ENCODE results near the gene PLAC8. TPM values are rescaled to one million over a fixed set of nuclear protein-coding genes. Genes with fewer than 3 reads are reported as not detected.
"Not testable (repeated sequence)": the region's sequence is repeated elsewhere in the genome, so short reads cannot be mapped to it uniquely, and the experiment has no call there.

PLAC8 gene
- total RNA-seq, 8 experiments from 2014 or later = 0.55 to 13.1 (median 1.5) TPM; not detected in 2

DNA sequence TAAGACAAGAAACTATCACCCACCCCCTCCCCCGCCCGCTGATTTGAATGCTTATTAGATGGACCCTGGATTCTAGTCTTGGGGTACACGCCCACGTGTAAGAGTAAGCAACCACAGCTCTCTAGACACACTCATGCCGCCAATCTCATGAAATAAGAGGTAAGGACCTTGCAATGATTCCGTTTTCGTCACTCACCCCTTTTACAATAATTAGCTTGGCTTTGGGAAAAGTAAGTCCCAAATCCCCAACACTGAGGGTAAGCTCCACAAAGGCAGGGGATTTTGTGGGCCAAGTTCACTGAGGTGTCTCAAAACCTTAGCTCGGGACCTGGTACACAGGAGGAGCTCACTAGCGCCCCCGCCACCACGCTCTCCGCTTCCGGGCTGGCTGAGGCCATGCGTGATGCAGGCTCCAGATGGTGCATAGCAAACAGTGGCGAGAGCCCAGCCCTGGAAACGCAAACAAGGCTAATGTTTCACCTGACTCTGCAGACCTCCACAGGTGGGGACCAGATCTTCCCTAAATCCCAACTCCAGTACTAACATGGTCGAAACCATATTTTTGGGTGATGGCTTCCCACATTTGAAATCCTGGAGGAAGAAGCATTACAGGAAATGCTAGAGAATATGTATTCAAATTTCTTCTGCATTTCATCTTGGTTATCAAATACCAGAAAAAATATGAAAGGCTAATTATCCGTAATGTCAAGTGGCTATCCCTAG lies 4.1 kb downstream of the PLAC8 start:
- 0 to 50% (median 12%) methylated on average over 1 to 10 of the region's 18 CpGs; no CpG with 5 or more reads in 2 of the 10 experiments for WGBS, 10 experiments
- in situ Hi-C loops (cut with MboI; ENCODE audit: low pct_unique_long_range_greater_than_20kb in 2 of 9, low sequenced_read_pairs in 9 of 9, unreplicated experiment in 9 of 9) = no loop called here
- Histone ChIP-seq H3K4me3 (peak overlapping the region; percentile 38 to 47 (median 41)), H3K27ac (no peak overlapping the region), H3K4me1 (replicated peaks in 1 of 2) (no peaks in the 10 kb centered on the region)
- peak; percentile 90 to 97 (median 95) for ATAC-seq (replicated peaks in 6 of 8)

DNA sequence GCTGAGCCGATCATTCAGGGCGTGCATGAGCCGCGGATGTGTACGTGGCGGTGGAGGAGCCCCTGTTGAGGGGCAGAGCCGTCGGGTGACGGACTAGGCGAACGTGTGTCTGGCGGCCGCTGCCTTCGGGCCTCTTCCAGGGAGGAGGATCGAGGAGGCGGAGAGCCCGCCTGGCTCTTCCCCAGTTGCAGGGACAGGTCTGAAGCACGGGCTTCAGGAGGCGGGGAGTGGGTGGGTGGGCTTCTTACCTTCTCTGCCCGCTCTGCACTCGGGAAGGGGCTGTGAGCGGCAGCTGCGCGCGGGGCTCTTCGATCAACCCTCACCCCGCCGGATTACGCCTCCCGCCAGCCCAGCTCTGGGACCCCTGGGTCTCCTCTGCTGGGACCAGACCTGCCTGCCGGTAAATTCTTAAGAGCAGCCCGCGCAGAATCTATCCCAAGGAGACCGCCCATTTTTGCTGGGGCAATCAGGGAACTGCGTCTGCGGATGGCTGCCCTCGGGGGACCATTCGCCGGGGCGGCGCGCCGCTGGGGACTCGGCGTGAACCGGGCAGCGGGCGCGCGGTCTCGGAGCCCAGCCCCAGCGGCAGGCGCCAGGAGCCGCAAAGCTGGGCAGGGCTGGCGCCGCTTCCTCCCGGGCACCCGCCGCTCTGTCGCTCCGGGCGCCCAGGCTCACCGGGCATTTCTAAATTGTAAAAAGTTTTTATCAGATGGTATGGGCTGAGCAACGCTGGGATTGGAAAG lies 4.9 kb downstream of the PLAC8 start:
- H3K27ac ChIP-seq = no peak overlapping the region
- H3K4me1 ChIP-seq (replicated peaks in 1 of 2) = no peaks in the 10 kb centered on the region
- ATAC-seq (replicated peaks in 6 of 8) = peak; percentile 70 to 81 (median 78)
- 7 to 60% (median 16%) methylated on average over 2 to 11 of the region's 64 CpGs; no CpG with 5 or more reads in 4 of the 10 experiments for WGBS, 10 experiments
- in situ Hi-C loops (cut with MboI; ENCODE audit: low pct_unique_long_range_greater_than_20kb in 2 of 9, low sequenced_read_pairs in 9 of 9, unreplicated experiment in 9 of 9) = no loop called here
- H3K4me3 ChIP-seq = peak overlapping the region; percentile 38 to 47 (median 41)

DNA sequence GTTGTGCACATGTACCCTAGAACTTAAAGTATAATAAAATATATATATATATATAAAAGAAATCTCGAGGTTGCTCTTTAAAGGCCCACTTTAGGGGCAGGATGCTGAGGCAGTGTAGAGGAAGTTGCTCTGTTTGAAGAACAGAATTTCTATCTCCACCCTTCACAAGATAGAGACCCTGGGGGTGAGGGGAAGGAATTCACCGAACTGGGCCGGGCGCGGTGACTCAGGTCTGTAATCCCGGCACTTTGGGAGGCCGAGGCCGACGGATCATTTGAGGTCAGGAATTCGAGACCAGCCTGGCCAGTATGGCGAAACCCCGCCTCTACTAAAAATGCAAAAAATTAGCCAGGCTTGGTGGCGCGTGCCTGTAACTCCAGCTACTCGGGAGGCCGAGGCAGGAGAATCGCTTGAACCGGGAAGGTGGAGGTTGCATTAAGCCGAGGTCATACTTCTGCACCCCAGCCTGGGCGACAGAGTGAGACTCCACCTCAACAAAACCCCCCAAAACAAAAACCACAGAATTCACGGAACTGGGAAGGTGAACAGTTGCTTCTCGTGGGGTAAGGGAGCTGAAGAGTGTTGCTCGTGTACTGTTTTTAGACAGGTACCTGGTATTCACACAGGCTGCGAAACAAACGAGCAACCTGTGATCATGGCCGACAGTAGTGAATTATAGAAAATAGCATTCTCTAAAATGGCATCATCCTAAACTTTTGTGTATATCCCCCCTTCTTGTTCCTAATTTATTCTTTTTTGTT lies 6.2 kb downstream of the PLAC8 start:
- Histone ChIP-seq H3K27ac (no peak overlapping the region), H3K4me3 (no peak overlapping the region), H3K4me1 (replicated peaks in 1 of 2) (no peaks in the 10 kb centered on the region)
- no peak for ATAC-seq (replicated peaks in 6 of 8)
- WGBS, 10 experiments = 82 to 100% (median 97%) methylated on average over 1 to 14 of the region's 26 CpGs; no CpG with 5 or more reads in 1 of the 10 experiments
- in situ Hi-C loops (cut with MboI; ENCODE audit: low pct_unique_long_range_greater_than_20kb in 2 of 9, low sequenced_read_pairs in 9 of 9, unreplicated experiment in 9 of 9) = no loop called here

DNA sequence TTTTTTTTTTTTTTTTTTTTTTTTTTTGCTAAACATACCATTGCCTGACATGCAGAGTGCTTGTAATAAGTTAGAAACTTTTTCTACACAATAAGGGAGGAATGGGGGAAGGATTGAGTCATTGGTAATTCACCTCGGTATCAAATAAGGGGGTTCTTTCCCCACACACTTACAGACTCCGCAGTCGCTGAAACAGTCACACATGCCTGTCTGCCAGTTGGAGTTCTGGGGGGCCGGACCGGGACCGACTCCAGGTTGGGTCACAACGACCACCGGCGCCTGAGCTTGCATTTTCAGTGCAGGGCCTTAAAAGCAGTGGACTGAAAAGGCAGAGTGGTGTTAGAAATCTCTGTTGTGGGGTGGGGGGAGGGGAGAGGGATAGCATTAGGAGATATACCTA lies 6.9 kb downstream of the PLAC8 start:
- no peak for ATAC-seq (replicated peaks in 6 of 8)
- WGBS, 10 experiments = 50 to 100% (median 85%) methylated on average over 1 to 9 of the region's 9 CpGs; no CpG with 5 or more reads in 2 of the 10 experiments
- Histone ChIP-seq H3K4me3 (no peak overlapping the region), H3K27ac (no peak overlapping the region), H3K4me1 (replicated peaks in 1 of 2) (no peaks in the 10 kb centered on the region)
- in situ Hi-C loops (cut with MboI; ENCODE audit: low pct_unique_long_range_greater_than_20kb in 2 of 9, low sequenced_read_pairs in 9 of 9, unreplicated experiment in 9 of 9) = no loop called here

DNA sequence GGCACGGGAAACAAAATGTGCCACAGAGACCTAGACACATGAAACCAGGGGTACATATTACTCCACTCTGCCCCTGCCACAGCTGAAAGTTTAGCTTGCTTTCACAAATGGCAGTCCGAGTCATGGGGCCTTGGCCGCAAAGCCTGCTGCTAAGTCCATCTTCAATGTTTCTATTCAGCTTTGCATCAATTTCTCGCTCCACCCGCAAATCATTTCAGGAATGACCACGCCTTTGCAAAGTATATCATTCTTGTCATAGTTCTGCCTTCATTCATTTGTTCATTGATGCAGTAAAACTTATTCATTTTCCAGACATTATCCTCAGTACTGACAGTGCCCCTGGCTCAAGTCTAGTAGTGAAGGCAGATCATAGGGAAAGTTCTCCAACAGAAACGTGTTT lies 9.5 kb downstream of the PLAC8 start:
- no peak overlapping the region for H3K4me3 ChIP-seq
- WGBS, 10 experiments = 65 to 98% (median 89%) methylated on average over 5 to 7 of the region's 7 CpGs; no CpG with 5 or more reads in 2 of the 10 experiments
- H3K27ac ChIP-seq = no peak overlapping the region
- ATAC-seq (replicated peaks in 6 of 8) = no peak
- in situ Hi-C loops (cut with MboI; ENCODE audit: low pct_unique_long_range_greater_than_20kb in 2 of 9, low sequenced_read_pairs in 9 of 9, unreplicated experiment in 9 of 9) = no loop called here
- no peaks in the 10 kb centered on the region for H3K4me1 ChIP-seq (replicated peaks in 1 of 2)

DNA sequence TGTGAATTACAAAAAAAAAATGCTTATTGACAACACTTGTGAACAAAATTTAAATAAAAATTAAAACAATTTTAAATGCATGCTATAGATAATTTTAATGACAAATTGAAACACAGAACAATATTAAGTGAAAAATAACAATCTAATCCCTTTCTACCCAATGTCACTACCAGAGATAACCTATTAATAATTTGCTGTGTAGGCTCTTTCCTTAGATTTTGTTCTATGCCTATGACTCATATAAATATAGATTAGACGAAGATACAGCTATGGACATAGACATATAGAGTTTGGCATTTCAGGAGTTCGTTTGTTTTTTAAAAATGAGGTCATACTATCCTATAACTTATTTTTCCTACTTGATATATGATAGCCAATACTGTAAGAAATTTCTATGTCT lies 18.1 kb downstream of the PLAC8 start:
- Histone ChIP-seq H3K4me3 (no peak overlapping the region), H3K27ac (no peak overlapping the region), H3K4me1 (replicated peaks in 1 of 2) (no peaks in the 10 kb centered on the region)
- ATAC-seq (replicated peaks in 6 of 8) = no peak
- WGBS, 10 experiments = 32 to 90% (median 70%) methylated on average over 2 of the region's 2 CpGs; no CpG with 5 or more reads in 1 of the 10 experiments
- in situ Hi-C loops (cut with MboI; ENCODE audit: low pct_unique_long_range_greater_than_20kb in 2 of 9, low sequenced_read_pairs in 9 of 9, unreplicated experiment in 9 of 9) = loop anchor here in 3 of 9 experiments (25.0 kb wide), 1 partner anchor 166 kb away; no protein-coding TSS in a partner anchor

DNA sequence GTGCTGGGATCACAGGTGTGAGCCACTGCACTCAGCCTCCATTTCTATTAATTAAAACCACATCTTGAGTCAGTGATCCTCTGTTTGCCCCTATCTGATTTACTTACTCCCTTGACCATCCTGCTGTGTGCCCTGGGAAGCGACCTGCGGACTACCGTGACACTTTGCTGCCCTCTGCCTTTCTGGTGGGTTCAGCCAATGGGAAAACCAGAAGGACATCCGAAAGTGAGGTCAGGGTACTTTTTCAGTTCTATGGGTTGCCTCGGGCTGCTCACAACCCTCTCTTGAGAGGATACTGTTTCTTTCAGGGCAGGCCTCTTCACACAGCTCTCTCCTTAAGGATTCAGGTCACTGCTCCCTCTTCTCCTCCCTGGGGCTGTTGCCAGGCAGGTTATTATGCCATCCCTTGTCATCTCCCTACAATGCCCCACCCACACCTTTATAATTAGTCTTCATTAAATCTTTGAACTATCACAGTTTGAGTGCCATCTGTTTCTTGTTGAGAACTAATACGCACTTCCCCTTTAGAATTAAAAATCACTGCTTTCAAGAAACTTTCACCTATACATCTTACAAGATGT lies 21.4 kb downstream of the PLAC8 start:
- peak in 1 of 8 experiments; percentile 22 for ATAC-seq (replicated peaks in 6 of 8)
- no peaks in the 10 kb centered on the region for H3K4me1 ChIP-seq (replicated peaks in 1 of 2)
- WGBS, 10 experiments = 37 to 100% (median 68%) methylated on average over 1 to 5 of the region's 6 CpGs; no CpG with 5 or more reads in 1 of the 10 experiments
- H3K27ac ChIP-seq = no peak overlapping the region
- in situ Hi-C loops (cut with MboI; ENCODE audit: low pct_unique_long_range_greater_than_20kb in 2 of 9, low sequenced_read_pairs in 9 of 9, unreplicated experiment in 9 of 9) = loop anchor here in 3 of 9 experiments (25.0 kb wide), 1 partner anchor 169 kb away; no protein-coding TSS in a partner anchor
- H3K4me3 ChIP-seq = no peak overlapping the region

DNA sequence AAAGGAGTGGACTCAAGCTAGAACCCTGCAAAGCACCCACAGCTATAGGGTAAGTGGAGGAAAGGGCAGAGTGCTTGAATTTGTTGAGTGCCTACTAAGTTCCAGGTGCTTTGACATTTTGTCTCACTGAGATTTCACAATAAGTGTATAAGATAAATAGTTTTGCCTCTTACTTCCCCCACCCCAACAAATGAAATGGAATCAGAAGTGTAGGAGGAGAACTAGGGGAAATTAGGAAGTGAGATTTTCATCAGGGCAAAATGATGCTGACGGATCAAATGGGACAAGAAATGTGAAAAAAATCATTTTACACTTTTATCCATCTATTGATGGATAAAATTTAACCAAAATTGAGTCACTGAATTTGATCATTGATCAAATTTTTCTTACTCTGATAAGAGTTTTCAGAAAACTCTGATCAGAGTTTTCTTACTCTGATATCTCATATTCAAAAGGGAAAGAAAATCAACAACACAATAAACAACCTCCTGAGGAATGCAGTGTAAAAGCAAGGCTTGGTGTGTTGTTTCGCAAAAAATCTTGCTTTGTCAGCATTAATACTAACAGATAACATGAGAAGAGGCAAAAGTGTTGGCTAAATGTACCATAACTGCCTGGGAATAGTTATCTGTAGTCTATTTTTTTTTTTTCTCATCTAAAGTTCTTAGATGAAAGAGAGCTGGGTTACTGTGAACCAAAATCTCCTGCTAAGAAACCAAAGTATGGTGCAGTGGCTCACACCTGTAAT lies 24.9 kb downstream of the PLAC8 start:
- H3K4me1 ChIP-seq (replicated peaks in 1 of 2) = no peaks in the 10 kb centered on the region
- 14 to 100% (median 85%) methylated on average over 1 to 2 of the region's 2 CpGs; no CpG with 5 or more reads in 2 of the 10 experiments for WGBS, 10 experiments
- no peak for ATAC-seq (replicated peaks in 6 of 8)
- in situ Hi-C loops (cut with MboI; ENCODE audit: low pct_unique_long_range_greater_than_20kb in 2 of 9, low sequenced_read_pairs in 9 of 9, unreplicated experiment in 9 of 9) = loop anchor here in 3 of 9 experiments (25.0 kb wide), 1 partner anchor 173 kb away; no protein-coding TSS in a partner anchor
- H3K27ac ChIP-seq = no peak overlapping the region
- no peak overlapping the region for H3K4me3 ChIP-seq

DNA sequence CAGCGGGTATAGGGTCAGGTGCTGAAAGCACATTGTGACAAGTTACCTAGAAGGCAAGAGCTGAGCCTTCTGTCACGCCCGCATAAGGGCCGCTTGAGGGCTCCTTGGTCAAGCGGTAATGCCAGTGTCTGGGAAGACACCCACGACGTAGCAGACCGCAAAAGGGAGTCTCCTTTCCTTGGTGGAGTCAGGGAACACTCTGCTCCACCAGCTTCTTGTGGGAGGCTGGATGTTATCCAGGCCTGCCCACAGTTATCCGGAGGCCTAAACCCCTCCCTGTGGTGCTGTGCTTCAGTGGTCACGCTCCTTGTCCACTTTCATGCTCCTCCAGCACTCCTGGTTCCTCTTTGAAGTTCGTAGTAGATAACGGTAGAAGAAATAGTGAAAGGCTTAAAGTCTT lies 29.6 kb downstream of the PLAC8 start:
- not testable (repeated sequence) for H3K27ac ChIP-seq; H3K4me1 ChIP-seq (replicated peaks in 1 of 2); ATAC-seq (replicated peaks in 6 of 8); H3K4me3 ChIP-seq
- WGBS, 10 experiments = 80 to 100% (median 93%) methylated on average over 1 to 6 of the region's 12 CpGs; no CpG with 5 or more reads in 3 of the 10 experiments
- in situ Hi-C loops (cut with MboI; ENCODE audit: low pct_unique_long_range_greater_than_20kb in 2 of 9, low sequenced_read_pairs in 9 of 9, unreplicated experiment in 9 of 9) = loop anchor here in 3 of 9 experiments (25.0 kb wide), 1 partner anchor 177 kb away; no protein-coding TSS in a partner anchor

DNA sequence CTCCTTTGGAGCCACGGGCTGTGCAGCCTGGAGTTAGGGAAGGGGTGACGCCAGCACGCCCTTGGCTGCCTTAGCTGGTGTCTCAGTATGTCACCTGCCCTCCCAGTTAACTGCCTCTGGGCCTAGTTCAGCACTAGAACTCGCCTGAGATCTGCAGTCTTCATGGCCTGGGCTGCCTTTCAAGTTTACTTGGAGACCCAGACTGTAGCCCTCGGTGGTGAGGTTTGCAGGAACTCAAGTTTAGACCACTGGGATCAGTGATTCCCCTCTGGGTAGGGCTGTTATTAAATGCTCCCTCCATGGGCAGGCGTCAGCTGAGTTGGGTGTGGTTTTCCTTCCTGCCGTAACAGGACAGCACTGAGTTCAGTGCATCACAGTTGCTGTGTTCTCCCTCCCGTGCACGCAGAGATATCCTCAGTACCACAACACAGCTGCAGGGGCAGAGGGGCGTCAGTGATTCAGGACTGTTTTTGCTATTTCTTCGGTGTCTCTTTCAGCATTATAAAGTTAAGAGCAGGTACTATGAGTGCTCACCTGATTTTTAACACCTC lies 30.5 kb downstream of the PLAC8 start:
- no peak overlapping the region for H3K27ac ChIP-seq
- no peaks in the 10 kb centered on the region for H3K4me1 ChIP-seq (replicated peaks in 1 of 2)
- H3K4me3 ChIP-seq = no peak overlapping the region
- ATAC-seq (replicated peaks in 6 of 8) = peak in 3 of 8 experiments; percentile 95 to 99 (median 95)
- in situ Hi-C loops (cut with MboI; ENCODE audit: low pct_unique_long_range_greater_than_20kb in 2 of 9, low sequenced_read_pairs in 9 of 9, unreplicated experiment in 9 of 9) = loop anchor here in 3 of 9 experiments (25.0 kb wide), 1 partner anchor 178 kb away; no protein-coding TSS in a partner anchor
- WGBS, 10 experiments = 47 to 94% (median 70%) methylated on average over 1 to 9 of the region's 11 CpGs; no CpG with 5 or more reads in 1 of the 10 experiments

DNA sequence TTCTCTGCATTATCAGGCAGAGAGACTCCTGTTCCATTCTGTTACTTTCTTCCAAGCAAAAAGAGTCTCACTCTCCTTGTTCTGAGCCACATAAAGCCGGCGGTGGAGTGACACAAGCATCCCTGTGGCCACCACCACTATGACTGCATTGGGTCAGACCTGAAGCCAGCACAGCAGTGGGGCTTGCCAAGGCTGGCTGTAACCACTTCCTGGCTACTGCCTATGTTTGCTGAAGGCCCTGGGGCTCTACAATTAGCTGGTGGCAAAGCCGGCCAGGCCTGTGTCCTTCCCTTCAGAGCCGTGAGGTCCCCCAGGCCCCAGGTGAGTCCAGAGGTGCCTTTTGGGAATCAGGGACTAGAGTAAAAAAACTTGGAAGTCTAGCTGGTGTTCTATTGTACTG lies 31.8 kb downstream of the PLAC8 start:
- 88 to 100% (median 100%) methylated on average over 2 of the region's 4 CpGs; no CpG with 5 or more reads in 5 of the 10 experiments for WGBS, 10 experiments
- Histone ChIP-seq H3K4me3 (no peak overlapping the region), H3K4me1 (replicated peaks in 1 of 2) (no peaks in the 10 kb centered on the region), H3K27ac (no peak overlapping the region)
- ATAC-seq (replicated peaks in 6 of 8) = no peak
- in situ Hi-C loops (cut with MboI; ENCODE audit: low pct_unique_long_range_greater_than_20kb in 2 of 9, low sequenced_read_pairs in 9 of 9, unreplicated experiment in 9 of 9) = loop anchor here in 3 of 9 experiments (25.0 kb wide), 1 partner anchor 180 kb away; no protein-coding TSS in a partner anchor
